Naive thymus-derived CD8-positive, alpha-beta T cell (primary cell): Measurements from ENCODE around the gene PARD3B. TPM values are rescaled to one million over a fixed set of nuclear protein-coding genes. Genes with fewer than 3 reads are reported as not detected.

ENCODE experiments used
- ATAC-seq, 2 donors: fragments of 150-1000 bp; cut with Tn5 transposase in 1 of 2; sonication (Bioruptor Pico), chemical (Tn5 transposase) in 1 of 2; 1 replicate in 1 of 2; 2 replicates in 1 of 2; pipeline ENCODE4 v1.10.0; 2021; ENCODE audit warnings: mild to moderate bottlenecking in 2 of 2, moderate library complexity in 2 of 2
- POLR2A ChIA-PET: fragments of 350-600 bp; sonication (Branson Sonifier 250); formaldehyde crosslinking; loops from one replicate; lab custom pipeline; 2021; ENCODE audit warnings: antibody characterized with exemption; lab: Charles Lee
- DNase-seq, 10 donors: peaks; one replicate each; pipeline versions ENCODE4 v3.0.0 to v3.0.0-alpha.2; 2020 to 2022
- H3K27ac Mint-ChIP-seq, 10 donors: one replicate each; pipeline ENCODE4 v1.8.0; 2020 to 2022; ENCODE audit warnings: mild to moderate bottlenecking in 10 of 10, mixed read lengths in 10 of 10, moderate library complexity in 4 of 10, inconsistent platforms in 1 of 10
- H3K27me3 Mint-ChIP-seq, 5 donors: one replicate each; pipeline ENCODE4 v1.8.0; 2021 to 2022; ENCODE audit warnings: mixed read lengths in 5 of 5
- H3K36me3 Mint-ChIP-seq, 3 donors: one replicate each; pipeline ENCODE4 v1.8.0; 2020 to 2022; ENCODE audit warnings: mixed read lengths in 3 of 3, mild to moderate bottlenecking in 2 of 3, inconsistent platforms in 1 of 3
- H3K4me1 Mint-ChIP-seq, 4 donors: one replicate each; pipeline ENCODE4 v1.8.0; 2021 to 2022; ENCODE audit warnings: mixed read lengths in 4 of 4
- H3K4me3 Mint-ChIP-seq, 10 donors: one replicate each; pipeline ENCODE4 v1.8.0; 2020 to 2022; ENCODE audit warnings: mild to moderate bottlenecking in 10 of 10, mixed read lengths in 10 of 10, moderate library complexity in 6 of 10, inconsistent platforms in 1 of 10
- H3K9me3 Mint-ChIP-seq, 9 donors: one replicate each; pipeline ENCODE4 v1.8.0; 2020 to 2022; ENCODE audit warnings: mixed read lengths in 9 of 9, mild to moderate bottlenecking in 3 of 9, inconsistent platforms in 1 of 9, moderate library complexity in 1 of 9
- polyA plus RNA-seq, 3 donors: library from polyadenylated mRNA; unstranded; fragments of 300-500 nt; fragmentation: Illumina TruSeq; gene quantifications; one replicate each; pipeline ENCODE4 v1.2.3, GENCODE V29; 2021
- total RNA-seq, 8 experiments: library from RNA in 2 of 8; stranded (reverse) in 2 of 8; gene quantifications; one replicate each; pipeline ENCODE4 v1.2.3 and lab custom pipeline; 2021 to 2026

The PARD3B gene
- total and polyA plus RNA-seq, 5 experiments from 2014 or later: 0.22 to 3.8 (median 1.3) TPM; not detected in 1

DNA sequence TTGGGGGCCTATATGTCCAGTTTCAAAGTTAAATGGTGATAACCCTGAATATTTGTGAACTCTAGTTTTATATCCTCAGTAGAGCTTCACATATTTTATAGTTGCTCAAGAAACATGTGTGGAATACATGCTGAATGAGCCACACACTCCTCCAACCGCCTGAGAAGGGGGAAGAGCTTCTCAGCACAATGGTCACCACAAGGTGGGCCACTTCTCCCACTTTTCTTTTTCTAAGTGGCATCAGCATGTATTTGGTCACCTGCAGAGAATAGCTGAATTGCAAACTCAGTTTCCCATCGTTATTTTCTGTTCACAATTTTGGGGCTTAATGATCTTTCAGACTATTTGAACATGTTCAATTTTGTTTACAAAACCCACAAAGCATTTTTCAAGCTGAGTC lies 340.5 kb downstream of the PARD3B start:
- Mint-ChIP-seq H3K9me3 (peaks cover 0 to 6% (median 0%) of the 10 kb centered on the region in 9 donors), H3K27me3 (no peaks in the 10 kb centered on the region), H3K36me3 (no peaks in the 10 kb centered on the region), H3K4me1 (peaks cover 15 to 30% (median 24%) of the 10 kb centered on the region in 4 donors), H3K4me3 (no peak overlapping the region), H3K27ac (peak overlapping the region in 2 of 10 donors; percentile 8 to 35)
- DNase-seq (peak in 2 of 10 donors; percentile 6 to 29), ATAC-seq (no peak)
- POLR2A ChIA-PET: interaction anchor here (1.1 to 1.3 kb wide), 3 partner anchors 10 to 82 kb away, joined by 3 to 5 read pairs (median 4); no protein-coding TSS in a partner anchor

DNA sequence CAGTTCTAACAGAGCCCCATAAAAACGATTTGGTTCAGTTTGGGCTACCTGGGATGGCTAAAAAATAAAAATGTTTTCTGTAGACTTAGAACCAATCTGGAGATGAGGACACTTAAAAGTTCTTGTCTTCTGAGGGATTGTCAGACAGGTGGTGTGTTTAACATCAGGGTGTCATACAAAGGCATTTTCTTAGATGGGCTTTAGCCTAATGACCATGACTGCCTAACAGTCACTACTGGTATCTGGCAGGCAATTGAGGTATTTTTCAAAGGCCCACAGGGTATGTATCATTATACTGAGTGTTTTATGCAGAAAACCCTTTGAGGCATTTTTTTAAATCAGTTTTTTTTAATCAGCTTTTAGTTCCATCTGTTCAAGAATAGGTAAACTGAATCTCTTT lies 341.4 kb downstream of the PARD3B start:
- POLR2A ChIA-PET: interaction anchor here (1.0 kb wide), 1 partner anchor 84 kb away, joined by 3 read pairs; no protein-coding TSS in a partner anchor
- no peaks in the 10 kb centered on the region for H3K36me3 Mint-ChIP-seq
- H3K9me3 Mint-ChIP-seq: peaks cover 0 to 6% (median 0%) of the 10 kb centered on the region in 9 donors
- ATAC-seq (no peak), DNase-seq (no peak)
- H3K27ac Mint-ChIP-seq: no peak overlapping the region
- H3K4me3 Mint-ChIP-seq: no peak overlapping the region
- H3K4me1 Mint-ChIP-seq: peaks cover 6 to 20% (median 15%) of the 10 kb centered on the region in 4 donors
- H3K27me3 Mint-ChIP-seq: no peaks in the 10 kb centered on the region

DNA sequence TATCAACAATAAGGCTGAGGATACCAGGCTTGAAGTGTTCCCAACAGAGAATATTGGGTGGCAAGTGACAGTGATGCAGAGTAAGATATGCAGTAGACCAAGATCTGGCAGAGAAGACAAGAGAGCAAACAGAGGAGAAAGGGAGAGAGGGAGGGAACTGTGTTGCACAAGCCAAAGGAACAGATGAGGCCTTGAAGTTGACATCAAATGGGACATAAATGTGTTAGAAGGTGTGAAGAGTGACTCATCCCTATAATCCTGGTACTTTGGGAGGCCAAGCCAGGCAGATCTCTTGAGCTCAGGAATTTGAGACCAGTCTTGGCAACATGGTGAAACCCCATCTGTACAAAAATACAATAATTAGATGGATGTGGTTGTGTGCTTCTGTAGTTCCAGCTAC lies 342.9 kb downstream of the PARD3B start:
- POLR2A ChIA-PET: interaction anchor here (1.4 kb wide), 1 partner anchor 83 kb away, joined by 4 read pairs; no protein-coding TSS in a partner anchor
- no peaks in the 10 kb centered on the region for H3K36me3 Mint-ChIP-seq
- H3K9me3 Mint-ChIP-seq: peaks cover 0 to 6% (median 0%) of the 10 kb centered on the region in 9 donors
- H3K27ac Mint-ChIP-seq: peak overlapping the region in 4 of 10 donors; percentile 3 to 76 (median 41)
- H3K4me1 Mint-ChIP-seq: peaks cover 0 to 13% (median 8%) of the 10 kb centered on the region in 4 donors
- no peak for DNase-seq
- no peak overlapping the region for H3K4me3 Mint-ChIP-seq
- H3K27me3 Mint-ChIP-seq: no peaks in the 10 kb centered on the region
- ATAC-seq: no peak

DNA sequence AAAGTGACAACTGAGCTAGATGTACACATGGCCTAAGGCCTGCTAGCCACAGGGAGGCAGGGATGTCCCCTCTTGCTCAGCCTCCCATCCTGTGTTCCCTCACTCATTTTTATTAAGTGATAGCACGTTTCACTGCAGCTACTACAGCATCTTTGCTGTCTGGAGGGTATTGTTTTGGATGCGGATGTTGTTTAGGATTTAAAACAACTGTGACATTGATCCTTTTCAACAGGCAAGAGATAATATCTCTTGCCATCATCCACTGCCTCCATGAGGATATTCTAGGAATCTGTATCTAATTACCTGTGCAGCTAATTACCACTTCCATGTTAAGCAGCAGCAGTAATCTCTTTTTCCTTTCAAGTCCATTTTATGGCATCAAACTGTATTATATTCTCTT lies 345.4 kb downstream of the PARD3B start:
- POLR2A ChIA-PET: interaction anchor here (0.7 to 1.2 kb wide), 2 partner anchors 81 to 595 kb away, joined by 3 to 4 read pairs; no protein-coding TSS in a partner anchor
- Mint-ChIP-seq H3K27ac (no peak overlapping the region), H3K27me3 (no peaks in the 10 kb centered on the region), H3K36me3 (no peaks in the 10 kb centered on the region), H3K9me3 (peaks cover 0 to 6% (median 0%) of the 10 kb centered on the region in 9 donors), H3K4me1 (peaks cover 4 to 15% (median 8%) of the 10 kb centered on the region in 4 donors), H3K4me3 (no peak overlapping the region)
- no peak for ATAC-seq
- DNase-seq: no peak

DNA sequence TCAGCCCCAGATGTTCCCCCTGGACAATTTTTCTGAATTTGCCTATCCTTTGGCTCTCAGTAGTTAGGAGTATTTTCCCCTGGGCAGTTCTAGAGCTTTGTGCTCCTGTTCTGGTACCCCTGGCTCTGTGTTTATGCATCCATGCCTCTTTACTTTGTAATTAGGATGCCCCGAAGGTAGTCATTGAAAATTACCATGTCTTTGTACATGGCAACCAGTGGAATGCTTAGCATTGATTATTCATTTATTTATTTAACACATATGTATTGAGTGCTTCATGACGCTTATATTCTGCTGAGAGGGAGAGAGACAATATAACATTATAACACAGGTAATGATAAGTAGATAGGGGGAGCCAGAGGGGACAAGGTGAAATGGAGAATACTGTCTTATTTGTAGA lies 346.5 kb downstream of the PARD3B start:
- no peak overlapping the region for H3K27ac Mint-ChIP-seq
- H3K36me3 Mint-ChIP-seq: no peaks in the 10 kb centered on the region

DNA sequence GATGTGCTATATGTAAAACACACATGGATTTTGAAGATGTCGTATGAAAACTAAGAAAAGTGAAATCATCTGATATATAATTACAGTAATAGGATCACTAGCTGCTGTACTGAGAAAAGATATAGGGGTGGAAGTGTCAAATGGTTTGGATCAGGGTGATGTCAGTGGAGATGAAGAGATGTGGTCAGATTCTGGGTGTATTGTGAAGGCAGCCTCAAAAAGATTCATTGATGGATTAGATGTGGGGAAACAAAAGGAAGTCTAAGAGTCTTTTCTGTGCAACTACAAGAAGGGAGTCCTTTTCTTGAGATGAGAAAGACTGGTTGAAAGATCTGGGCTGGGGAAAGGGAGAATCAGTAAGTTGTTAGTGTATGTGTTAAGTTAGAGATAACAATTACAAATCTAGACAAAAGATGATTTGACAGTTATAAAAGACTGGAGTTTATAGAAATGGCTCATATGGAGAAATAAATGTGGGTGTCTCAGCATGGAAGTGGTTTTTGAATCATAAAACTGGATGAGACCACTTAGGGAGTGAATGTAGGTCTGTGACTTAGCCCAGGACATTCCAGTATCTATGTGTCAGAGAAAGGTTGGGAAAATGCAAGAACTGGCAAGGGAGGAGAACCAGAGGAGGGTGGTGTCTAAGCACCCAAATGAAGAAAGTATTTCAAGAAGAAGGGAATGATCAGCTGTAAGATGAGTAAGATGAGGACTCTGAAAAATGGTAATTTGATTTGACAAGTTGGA lies 347.4 kb downstream of the PARD3B start:
- POLR2A ChIA-PET: no interaction called here
- DNase-seq: no peak
- peak in 1 of 2 donors; percentile 51 for ATAC-seq
- no peaks in the 10 kb centered on the region for H3K36me3 Mint-ChIP-seq
- peaks cover 4 to 16% (median 4%) of the 10 kb centered on the region in 4 donors for H3K4me1 Mint-ChIP-seq
- H3K27me3 Mint-ChIP-seq: no peaks in the 10 kb centered on the region
- H3K4me3 Mint-ChIP-seq: no peak overlapping the region
- H3K27ac Mint-ChIP-seq: no peak overlapping the region
- H3K9me3 Mint-ChIP-seq: peaks cover 0 to 6% (median 0%) of the 10 kb centered on the region in 9 donors

More for the DNA sequence above, 346.5 kb downstream of the PARD3B start:
- DNase-seq: no peak
- Mint-ChIP-seq H3K4me1 (peaks cover 4 to 17% (median 5%) of the 10 kb centered on the region in 4 donors), H3K27me3 (no peaks in the 10 kb centered on the region), H3K4me3 (no peak overlapping the region), H3K9me3 (peaks cover 0 to 6% (median 0%) of the 10 kb centered on the region in 9 donors)
- POLR2A ChIA-PET: interaction anchor here (0.7 to 1.2 kb wide), 2 partner anchors 80 to 1159 kb away, joined by 3 read pairs; no protein-coding TSS in a partner anchor
- no peak for ATAC-seq

DNA sequence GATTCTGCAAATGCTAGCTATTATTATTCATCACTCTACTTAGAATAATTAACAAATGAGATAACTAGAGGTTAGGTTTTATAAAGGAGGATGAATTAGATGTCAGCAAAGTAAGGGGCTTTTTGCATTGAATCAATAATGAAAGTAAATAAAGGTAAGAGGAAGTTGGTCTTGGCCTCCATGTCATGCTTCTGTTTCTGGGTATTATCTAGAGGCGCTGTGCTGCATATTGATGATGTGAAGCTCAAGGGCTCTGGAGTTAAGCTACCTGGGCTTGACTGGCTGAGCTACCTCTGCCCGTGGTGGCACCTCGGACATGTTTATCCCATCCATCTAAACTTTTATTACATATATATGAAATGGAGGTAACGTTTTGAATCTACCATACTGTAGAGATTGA lies 350.9 kb downstream of the PARD3B start:
- DNase-seq (no peak), ATAC-seq (no peak)
- Mint-ChIP-seq H3K27ac (peak overlapping the region in 2 of 10 donors; percentile 30 to 44), H3K36me3 (peaks cover 2 to 19% (median 12%) of the 10 kb centered on the region in 3 donors), H3K4me3 (peak overlapping the region in 2 of 10 donors; percentile 20 to 35), H3K27me3 (no peaks in the 10 kb centered on the region), H3K4me1 (peaks cover 4 to 10% (median 6%) of the 10 kb centered on the region in 4 donors), H3K9me3 (peaks cover 7 to 25% (median 21%) of the 10 kb centered on the region in 9 donors)
- POLR2A ChIA-PET: interaction anchor here (0.9 to 2.2 kb wide), 6 partner anchors 10 to 71 kb away, joined by 3 to 9 read pairs (median 3); no protein-coding TSS in a partner anchor

DNA sequence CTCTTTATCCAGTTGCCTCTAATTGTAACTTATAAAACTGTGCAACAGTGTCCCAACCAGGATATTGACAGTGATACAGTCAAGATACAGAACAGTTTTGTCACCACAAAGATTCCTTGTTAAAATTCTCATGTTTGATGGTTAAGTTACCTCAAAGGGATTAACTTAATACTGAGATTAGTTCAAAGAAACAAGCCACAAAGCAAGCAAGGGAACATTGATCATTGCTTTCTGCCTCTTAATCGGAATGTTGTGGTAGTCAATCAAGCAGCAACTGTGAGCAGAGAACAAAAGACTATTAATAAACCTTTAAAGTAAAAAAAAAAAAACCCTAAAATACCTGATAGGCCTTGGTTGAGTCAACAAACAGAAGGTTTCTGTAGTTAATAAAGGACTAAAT lies 352.3 kb downstream of the PARD3B start:
- Mint-ChIP-seq H3K9me3 (peaks cover 7 to 25% (median 21%) of the 10 kb centered on the region in 9 donors), H3K4me1 (peaks cover 4 to 11% (median 7%) of the 10 kb centered on the region in 4 donors)
- POLR2A ChIA-PET: interaction anchor here (0.6 kb wide), 1 partner anchor 297 kb away, joined by 3 read pairs; no protein-coding TSS in a partner anchor

DNA sequence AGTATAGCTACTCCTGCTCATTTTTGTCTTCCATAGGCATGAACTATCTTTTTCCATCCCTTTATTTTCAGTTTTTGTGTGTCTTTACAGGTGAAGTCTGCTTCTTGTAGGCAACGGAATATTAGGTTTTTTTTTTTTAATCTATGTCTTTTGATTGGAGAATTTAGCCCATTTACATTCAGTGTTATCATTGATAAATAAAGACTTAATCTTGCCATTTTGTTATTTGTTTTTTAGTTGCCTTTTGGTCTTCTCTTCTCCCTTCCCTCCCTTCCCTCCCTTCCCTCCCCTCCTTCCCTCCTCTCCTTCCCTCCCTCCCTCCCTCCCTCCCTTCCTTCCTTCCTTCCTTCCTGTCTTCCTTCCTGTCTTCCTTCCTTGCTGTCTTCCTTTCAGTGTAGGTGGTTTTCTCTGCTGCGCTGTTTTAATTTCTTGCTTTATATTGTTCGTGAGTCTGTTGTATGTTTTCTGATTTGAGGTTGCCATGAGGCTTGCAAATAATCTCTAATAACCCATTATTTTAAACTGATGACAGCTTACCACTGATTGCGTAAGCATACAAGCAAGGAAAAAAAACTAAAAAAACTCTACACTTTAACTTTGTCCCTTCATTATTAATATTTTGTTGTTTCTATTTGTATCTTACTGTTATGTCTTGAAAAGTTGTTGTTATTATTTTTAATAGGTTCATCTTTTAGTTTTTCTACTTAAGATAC lies 353.8 kb downstream of the PARD3B start:
- Mint-ChIP-seq H3K4me3 (peak overlapping the region in 1 of 10 donors; percentile 3), H3K36me3 (peaks cover 2 to 19% (median 12%) of the 10 kb centered on the region in 3 donors), H3K27ac (peak overlapping the region in 1 of 10 donors; percentile 5), H3K4me1 (peaks cover 4 to 11% (median 7%) of the 10 kb centered on the region in 4 donors), H3K9me3 (peaks cover 7 to 25% (median 21%) of the 10 kb centered on the region in 9 donors), H3K27me3 (no peaks in the 10 kb centered on the region)
- POLR2A ChIA-PET: no interaction called here
- ATAC-seq (no peak), DNase-seq (no peak)

More for the DNA sequence above, 352.3 kb downstream of the PARD3B start:
- Mint-ChIP-seq H3K36me3 (peaks cover 2 to 19% (median 12%) of the 10 kb centered on the region in 3 donors), H3K4me3 (no peak overlapping the region), H3K27ac (no peak overlapping the region), H3K27me3 (no peaks in the 10 kb centered on the region)
- DNase-seq: no peak
- no peak for ATAC-seq

DNA sequence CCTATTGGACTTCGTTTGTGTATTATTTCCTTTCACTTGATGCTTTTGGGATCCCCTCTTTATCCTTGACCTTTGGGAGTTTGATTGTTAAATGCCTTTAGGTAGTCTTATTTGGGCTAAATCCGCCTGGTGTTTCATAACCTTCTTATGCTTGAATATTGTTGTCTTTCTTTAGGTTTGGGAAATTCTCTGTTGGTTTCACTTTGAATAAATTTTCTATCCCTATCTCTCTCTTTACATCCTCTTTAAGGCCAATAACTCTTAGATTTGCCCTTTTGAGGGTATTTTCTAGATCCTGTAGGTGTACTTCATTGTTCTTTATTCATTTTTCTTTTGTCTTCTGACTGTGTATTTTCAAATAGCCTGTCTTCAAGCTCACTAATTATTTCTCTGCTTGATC lies 354.7 kb downstream of the PARD3B start:
- POLR2A ChIA-PET: interaction anchor here (1.0 kb wide), 1 partner anchor 46 kb away, joined by 3 read pairs; no protein-coding TSS in a partner anchor
- peak overlapping the region in 4 of 10 donors; percentile 7 to 46 (median 20) for H3K27ac Mint-ChIP-seq
- H3K27me3 Mint-ChIP-seq: no peaks in the 10 kb centered on the region
- DNase-seq (no peak), ATAC-seq (no peak)
- H3K36me3 Mint-ChIP-seq: peaks cover 2 to 19% (median 12%) of the 10 kb centered on the region in 3 donors
- H3K4me1 Mint-ChIP-seq: peaks cover 0 to 11% (median 6%) of the 10 kb centered on the region in 4 donors
- no peak overlapping the region for H3K4me3 Mint-ChIP-seq
- H3K9me3 Mint-ChIP-seq: peaks cover 7 to 25% (median 21%) of the 10 kb centered on the region in 9 donors

DNA sequence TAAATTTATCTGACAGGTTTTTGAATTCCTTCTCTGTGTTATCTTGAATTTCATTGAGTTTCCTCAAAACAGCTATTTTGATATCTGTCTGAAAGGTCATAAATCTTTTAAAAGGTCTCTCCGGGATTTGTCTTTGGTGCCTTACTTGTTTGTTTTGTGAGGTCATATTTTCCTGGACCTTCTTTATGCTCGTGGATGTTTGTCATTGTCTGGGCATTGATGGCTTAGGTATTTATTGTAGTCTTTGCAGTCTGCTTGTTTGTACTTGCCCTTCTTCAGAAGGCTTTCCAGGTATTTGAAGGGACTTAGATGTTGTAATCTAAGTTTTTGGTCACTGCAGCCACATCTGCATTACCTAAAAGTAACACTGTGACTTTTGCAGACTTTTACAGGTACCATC lies 355.2 kb downstream of the PARD3B start:
- POLR2A ChIA-PET: interaction anchor here (0.8 to 1.0 kb wide), 2 partner anchors 45 to 60 kb away, joined by 3 read pairs; no protein-coding TSS in a partner anchor
- H3K36me3 Mint-ChIP-seq: peaks cover 2 to 19% (median 12%) of the 10 kb centered on the region in 3 donors
- DNase-seq: no peak
- H3K27ac Mint-ChIP-seq: peak overlapping the region in 3 of 10 donors; percentile 21 to 58 (median 49)
- peaks cover 0 to 12% (median 6%) of the 10 kb centered on the region in 4 donors for H3K4me1 Mint-ChIP-seq
- no peaks in the 10 kb centered on the region for H3K27me3 Mint-ChIP-seq
- no peak overlapping the region for H3K4me3 Mint-ChIP-seq
- no peak for ATAC-seq
- peaks cover 7 to 25% (median 21%) of the 10 kb centered on the region in 9 donors for H3K9me3 Mint-ChIP-seq

DNA sequence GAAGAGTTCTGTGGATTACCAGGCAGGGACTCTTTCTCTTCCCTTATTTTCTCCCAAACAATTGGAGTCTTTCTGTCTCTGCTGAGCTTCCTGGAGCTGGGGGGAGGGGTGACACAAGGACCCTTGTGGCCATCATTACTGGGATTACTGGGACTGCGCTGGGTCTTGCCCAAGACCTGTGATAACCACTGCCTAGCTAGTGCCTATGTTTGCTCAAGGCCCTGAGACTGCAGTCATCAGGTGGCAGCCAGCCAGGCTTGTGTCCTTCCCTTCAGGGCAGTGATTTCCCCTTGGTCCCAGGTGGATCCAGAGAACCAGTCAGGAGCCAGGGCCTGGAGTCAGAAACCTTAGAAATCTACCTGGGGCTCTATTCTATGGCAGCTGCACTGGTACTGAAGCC lies 355.6 kb downstream of the PARD3B start:
- DNase-seq (no peak), ATAC-seq (no peak)
- peaks cover 0 to 16% (median 9%) of the 10 kb centered on the region in 4 donors for H3K4me1 Mint-ChIP-seq
- H3K27ac Mint-ChIP-seq: peak overlapping the region in 2 of 10 donors; percentile 17 to 49
- no peak overlapping the region for H3K4me3 Mint-ChIP-seq
- no peaks in the 10 kb centered on the region for H3K27me3 Mint-ChIP-seq
- POLR2A ChIA-PET: interaction anchor here (0.8 to 1.0 kb wide), 2 partner anchors 45 to 59 kb away, joined by 3 read pairs; no protein-coding TSS in a partner anchor
- H3K36me3 Mint-ChIP-seq: peaks cover 2 to 19% (median 12%) of the 10 kb centered on the region in 3 donors
- peaks cover 7 to 25% (median 21%) of the 10 kb centered on the region in 9 donors for H3K9me3 Mint-ChIP-seq
